GM21367 (cell line): ENCODE data around the gene CAST.
A peak's percentile ranks its signal among the peaks of the same experiment; 100 is the strongest.
"Not testable (repeated sequence)": the region's sequence is repeated elsewhere in the genome, so short reads cannot be mapped to it uniquely, and the experiment has no call there.

ENCODE experiments used
- ATAC-seq: cut with Tn5 transposase; IDR thresholded peaks from one replicate; pipeline ENCODE4 v1.9.1; 2021; ENCODE audit not compliant: unreplicated experiment

CAST gene, protein sequence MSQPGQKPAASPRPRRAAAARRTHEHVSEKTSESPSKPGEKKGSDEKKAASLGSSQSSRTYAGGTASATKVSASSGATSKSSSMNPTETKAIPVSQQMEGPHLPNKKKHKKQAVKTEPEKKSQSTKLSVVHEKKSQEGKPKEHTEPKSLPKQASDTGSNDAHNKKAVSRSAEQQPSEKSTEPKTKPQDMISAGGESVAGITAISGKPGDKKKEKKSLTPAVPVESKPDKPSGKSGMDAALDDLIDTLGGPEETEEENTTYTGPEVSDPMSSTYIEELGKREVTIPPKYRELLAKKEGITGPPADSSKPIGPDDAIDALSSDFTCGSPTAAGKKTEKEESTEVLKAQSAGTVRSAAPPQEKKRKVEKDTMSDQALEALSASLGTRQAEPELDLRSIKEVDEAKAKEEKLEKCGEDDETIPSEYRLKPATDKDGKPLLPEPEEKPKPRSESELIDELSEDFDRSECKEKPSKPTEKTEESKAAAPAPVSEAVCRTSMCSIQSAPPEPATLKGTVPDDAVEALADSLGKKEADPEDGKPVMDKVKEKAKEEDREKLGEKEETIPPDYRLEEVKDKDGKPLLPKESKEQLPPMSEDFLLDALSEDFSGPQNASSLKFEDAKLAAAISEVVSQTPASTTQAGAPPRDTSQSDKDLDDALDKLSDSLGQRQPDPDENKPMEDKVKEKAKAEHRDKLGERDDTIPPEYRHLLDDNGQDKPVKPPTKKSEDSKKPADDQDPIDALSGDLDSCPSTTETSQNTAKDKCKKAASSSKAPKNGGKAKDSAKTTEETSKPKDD

DNA sequence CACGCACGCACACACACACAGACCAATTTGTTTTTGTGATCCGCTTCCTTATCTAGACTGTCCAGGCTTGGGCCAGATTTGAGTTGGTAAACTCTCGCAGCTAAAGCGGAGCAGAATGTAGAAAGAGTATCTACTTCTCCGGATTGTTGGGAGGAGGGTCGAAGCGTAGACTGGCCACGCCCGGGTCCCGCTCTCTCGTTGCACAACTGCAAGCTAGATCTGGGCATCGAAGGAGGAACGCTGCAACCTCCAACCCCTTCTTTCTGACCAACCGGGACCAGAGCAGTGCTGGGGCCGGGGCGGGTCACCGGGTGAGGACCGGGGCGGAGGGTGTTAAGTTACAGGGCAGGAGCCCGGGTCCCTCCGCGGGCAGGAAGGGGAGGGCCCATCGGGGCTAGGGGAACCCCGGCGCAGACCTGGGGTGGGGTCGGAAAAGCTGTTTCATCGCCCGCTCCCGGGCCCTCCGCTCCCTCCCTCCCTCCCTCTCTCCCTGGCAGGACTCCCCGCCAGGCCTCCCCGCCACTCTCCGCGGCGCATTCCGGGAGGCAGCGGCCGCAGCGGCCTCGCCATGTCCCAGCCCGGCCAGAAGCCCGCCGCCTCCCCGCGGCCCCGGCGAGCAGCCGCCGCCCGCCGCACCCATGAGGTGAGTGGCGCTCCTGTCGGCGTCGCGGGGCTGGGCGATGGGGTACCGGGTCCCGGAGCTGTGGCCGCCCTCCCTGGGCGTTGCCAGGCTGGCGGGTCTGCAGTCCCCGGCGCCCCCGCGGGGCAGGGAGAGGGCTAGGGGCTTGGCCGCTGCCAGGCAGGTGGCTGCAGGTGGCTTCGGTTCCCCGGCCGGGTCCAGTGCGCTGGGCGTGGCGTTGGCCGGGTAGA is at the start of gene CAST:
TSS of gene CAST (plus strand) at position 522 of the 870 bp plus-strand sequence. CDS start at position 569, 47 bp downstream.
- peak; percentile 60 for ATAC-seq

DNA sequence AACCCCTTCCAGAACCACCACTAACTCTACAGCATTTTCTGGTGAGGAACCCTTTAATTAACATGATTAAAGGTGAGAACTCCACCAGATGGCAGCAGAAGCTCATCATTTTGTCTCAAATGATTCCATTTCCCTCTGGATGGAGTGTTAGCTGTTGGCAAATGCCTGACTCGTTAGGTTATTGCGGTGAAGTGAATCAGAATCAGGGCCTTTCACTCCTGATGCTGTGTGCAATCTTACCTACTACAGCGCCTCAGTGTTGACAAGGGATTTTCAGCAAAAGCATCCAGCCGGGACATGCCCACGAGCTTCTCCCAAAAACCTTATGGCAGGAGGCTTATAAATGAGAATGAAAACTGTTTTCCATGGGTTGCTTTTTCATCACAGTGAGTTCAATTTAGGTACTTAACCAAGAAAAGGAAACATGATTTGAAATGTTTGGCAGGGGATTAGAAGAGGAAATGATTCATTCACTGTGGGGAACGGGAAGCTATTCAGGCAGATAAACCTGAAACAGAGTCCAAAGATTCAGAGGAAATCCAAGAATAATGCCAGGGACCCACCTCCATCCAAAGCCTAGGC is 48.0 kb upstream of the CAST start:
- peak; percentile 50 for ATAC-seq

DNA sequence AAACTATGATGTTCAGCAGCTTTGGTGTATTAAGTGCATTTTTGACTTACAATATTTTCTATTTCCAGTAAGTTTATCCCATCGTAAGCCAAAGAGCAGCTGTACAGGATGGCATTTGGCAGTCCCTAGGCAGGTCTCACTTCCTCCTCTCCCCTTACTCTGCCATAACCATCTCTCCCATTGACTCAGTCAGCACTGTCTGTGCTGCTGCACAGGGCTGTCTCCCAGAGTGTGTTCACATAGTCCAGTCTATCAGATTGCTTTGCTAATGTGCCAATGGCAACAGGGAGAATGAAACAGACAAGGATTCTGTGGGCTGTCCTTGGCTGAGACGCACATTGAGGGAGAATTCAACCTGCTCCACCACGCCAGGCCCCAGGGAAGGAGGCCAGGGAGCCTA is 47.0 kb upstream of the CAST start:
- no peak for ATAC-seq

DNA sequence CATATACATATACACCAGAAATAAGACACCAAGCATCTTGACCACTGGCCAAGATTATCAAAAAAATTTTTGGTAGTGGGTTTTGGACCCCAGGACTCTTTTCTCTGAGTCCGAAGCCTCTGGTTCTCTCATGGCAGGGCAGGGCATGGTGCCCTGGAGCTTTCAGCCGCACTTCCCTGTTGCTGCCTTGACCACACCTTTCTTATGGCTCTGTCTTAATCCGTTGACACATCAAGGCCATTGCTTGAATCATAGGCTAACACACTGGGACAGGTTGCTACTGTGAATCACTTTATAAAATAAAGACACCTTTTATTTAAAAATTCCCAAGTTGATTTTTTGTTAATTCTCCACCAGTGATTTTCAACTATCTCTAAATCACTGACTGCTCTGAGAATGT is 45.4 kb upstream of the CAST start:
- ATAC-seq = no peak

DNA sequence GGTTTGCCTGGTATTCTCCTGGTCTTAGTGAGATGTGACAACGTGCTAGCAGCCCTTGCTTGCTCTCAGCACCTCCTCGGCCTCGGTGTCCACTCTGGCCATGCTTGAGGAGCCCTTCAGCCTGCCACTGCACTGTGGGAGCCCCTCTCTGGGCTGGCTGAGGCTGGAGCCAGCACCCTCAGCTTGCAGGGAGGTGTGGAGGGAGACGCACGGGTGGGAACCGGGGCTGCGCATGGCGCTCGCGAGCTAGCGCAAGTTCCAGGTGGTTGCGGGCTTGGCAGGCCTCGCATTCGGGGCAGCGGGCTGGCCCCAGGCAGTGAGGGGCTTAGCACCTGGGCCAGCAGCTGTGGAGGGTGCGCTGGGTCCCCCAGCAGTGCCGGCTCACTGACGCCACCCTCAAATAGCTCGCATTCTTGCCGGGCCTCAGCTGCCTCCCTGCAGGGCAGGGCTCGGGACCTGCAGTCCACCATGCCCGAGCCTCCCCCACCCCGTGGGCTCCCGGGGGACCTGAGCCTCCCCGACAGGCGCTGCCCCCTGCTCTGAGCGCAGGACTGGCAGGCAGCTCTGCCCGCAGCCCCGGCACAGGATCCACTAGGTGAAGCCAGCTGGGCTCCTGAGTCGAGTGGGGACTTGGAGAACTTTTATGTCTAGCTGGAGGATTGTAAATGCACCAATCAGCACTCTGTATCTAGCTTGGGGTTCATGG is 43.7 kb upstream of the CAST start:
- not testable (repeated sequence) for ATAC-seq

DNA sequence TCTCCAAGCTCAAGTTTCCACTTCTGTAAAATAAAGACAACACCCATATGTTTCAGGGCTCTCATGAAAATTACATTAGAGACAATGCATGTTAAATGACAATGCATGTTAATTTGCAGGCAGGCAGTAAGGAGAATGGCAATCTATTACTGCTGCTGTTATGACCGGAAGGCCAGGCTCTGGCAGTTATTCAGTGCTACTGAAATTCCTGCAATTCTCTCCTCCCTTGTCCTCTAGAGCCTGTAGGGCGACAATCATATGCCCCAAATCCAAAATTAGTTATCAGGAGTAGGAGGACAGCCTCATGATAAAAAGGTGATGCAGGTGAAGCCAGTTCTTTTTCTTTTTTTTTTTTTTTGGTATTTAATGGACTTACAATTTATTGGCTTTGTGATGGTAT is 42.2 kb upstream of the CAST start:
- ATAC-seq = no peak

DNA sequence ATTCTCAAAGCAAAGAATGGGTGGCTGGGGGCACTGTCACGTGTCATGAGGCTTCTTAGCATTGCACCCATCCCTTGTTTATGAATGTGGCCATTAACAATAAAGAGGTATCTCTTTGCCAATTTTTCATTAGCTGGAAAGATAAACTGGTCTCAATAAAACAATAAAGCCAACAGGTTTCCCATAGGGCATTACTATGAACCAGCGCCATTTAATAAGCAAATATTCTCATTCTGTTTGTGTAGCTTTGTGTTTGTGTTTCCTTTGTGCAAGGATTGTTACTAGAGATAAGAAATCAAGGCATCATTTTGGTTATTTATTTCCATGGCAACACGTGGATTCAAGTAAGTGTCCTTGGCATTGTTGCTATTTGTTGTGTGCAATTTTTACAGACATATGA is 37.6 kb upstream of the CAST start:
- no peak for ATAC-seq

DNA sequence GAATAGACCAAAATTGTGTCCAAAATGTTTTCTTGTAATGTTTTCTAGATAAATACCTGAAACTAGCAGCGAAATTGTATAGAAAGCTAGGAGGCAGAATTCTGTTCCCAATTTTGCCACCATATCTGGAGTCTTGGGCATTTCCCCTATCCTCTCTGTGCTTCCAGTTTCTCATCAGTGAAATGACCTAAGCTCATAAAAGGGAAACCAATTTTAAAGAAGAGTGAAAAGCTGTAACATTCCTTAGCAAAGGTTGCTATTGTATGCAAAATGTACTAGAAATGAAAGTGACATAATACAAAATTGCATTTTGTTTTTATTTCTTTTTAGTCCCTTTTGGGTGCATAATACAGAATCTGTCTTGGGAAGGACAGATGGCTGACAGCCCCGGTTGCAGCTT is 36.8 kb upstream of the CAST start:
- ATAC-seq = no peak

DNA sequence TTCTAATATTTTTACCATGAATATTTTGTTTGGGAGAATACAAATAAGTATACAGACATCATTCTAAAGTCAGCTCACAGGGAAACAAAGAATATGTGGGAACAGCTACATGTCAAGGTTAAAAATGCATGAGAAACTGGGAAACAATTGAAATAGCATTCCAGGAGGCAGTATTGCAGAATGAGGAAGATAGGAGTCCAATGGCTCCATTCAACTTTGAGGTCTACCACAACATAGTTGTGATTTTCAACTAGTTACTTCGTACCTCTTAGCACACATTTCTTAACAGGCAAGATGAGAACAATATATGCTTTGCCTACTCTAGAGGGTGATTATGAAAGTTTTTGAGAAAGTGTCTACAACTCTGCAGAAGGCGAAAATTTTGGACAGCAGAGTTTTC is 35.2 kb upstream of the CAST start:
- no peak for ATAC-seq

DNA sequence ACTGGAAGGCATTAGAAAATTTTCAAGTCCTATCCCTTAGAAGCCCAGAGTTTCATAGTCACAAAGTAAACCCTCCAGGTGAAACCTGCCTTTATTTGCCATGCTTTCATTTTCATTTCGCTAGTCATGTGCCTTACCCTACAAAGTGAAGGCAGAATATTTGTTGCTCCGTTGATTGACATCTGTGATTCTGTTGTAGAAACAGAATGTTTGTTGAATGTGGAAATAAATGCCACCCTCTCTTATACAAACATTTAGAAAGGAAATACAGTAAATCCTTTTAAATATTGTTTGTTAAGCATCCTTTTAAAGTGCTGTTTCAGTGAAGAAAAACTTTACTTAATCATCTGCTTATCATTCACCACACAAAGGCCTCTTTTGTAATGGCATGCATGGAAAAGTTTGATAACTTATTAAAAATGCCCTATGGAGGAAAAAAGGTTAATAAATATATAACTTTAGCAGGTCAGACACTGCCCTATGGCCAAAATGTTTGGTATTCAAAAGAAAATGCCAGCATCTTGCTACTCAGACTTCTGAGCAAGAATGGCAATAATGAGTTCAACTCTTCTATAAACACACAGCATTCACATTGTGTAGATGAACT is 34.3 kb upstream of the CAST start:
- no peak for ATAC-seq

DNA sequence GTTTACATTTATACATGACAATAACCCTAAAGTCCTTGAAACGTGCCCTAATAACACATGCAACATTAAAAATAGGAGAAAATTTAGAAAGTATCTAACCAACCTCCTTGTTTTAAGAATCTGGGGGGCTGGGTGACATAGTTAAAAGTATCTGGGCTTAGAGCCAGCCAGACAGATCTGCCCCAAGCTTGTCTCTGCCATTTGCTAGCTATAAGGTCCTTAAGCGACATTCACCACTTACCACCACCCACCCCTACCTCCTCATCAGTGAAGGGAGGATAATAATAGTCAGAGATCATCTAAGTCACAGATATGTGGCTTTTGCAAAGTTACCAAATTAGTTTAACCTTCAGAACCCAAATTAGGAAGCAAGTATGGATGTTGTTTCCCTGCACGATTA is 33.8 kb upstream of the CAST start:
- ATAC-seq = no peak

DNA sequence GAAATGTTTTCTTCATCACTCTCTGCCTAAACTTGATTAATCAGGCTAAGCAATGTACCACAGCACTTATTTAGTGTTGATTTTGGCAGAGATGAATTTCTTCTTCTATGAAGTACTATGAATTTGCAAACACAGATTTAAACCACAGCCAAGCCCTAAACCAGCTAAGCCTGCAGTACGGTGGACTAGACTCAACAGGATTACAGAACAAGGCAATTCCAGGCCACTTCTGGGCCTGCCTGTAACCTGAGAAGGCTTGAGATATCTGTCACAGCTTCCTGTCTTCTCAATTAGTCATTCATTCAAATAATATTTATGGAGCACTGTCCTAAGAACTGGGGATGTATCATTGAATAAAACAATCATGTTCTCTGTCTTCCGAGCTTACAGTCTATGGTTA is 32.4 kb upstream of the CAST start:
- no peak for ATAC-seq

DNA sequence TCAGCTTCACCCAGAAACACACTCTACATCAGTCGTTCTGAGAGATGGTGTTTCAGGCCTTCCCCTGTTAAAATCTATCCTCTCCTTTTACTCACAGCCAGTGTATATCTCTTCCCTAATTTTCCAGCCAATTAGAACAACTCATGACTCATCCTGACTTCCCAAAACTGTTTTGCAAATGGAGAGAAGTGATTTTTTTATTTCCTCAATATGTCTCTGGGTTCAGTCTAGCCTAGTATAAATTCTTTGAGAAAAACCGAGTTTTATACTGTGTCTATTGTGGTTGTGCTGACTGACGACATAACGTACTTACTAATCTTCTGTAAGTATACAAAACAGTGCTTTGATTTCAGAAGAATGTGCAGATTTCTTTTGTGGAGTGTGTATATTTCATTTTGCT is 28.4 kb upstream of the CAST start:
- no peak for ATAC-seq

DNA sequence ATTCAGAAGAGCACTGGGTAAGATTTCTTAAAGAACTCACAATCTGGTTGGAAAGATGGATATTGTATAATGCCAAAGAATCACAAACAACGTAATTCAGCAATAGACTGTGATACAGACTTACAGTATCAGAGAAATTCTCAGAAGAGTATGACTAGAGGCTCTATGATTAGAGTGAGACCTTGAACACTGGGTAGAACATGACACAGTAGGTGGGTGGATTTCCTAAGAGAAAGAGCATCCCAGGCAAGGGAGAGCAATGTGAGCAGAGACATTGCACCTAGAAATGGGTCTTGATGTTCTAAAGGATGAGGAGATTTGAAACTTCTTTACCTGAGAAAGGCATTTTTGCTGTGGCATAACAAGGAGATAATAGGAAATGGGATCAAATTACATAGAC is 27.3 kb upstream of the CAST start:
- no peak for ATAC-seq

DNA sequence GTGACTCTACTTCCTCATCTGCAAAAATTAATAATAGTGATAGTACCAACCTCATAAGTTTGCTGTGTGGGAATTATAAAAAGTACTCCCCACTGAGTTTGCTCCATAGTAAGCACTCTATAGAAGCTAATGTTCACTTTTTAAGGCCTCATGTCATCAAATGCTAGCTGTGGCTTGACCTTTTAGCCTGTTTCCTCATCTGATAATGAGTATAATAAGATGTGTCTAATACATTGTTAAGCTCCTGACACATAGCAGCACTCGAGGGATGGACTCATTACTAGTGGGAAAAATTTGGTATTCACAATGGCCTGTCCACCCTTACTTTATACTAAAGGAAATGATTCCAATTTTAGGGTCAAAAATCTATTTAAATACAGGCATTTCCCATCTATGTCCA is 26.1 kb upstream of the CAST start:
- ATAC-seq = no peak

DNA sequence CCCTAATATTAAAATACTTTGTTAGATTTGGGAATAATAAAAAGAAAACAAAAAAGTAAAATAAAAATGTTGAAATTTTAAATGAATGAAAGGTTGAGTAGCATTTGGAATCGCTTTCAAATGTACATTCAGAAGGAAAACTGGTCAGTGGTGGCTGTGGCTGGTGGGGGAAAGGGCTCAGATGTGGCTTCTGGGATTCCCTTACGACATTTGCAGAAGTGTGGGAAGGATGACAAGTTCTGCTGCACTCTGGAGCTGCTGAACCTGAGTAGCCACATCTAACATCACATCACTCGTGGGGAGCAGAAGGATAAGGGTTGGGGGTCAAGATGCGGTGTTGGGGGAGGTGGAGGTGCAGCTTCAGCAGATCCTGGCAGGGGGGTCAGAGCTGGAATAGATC is 25.6 kb upstream of the CAST start:
- no peak for ATAC-seq

DNA sequence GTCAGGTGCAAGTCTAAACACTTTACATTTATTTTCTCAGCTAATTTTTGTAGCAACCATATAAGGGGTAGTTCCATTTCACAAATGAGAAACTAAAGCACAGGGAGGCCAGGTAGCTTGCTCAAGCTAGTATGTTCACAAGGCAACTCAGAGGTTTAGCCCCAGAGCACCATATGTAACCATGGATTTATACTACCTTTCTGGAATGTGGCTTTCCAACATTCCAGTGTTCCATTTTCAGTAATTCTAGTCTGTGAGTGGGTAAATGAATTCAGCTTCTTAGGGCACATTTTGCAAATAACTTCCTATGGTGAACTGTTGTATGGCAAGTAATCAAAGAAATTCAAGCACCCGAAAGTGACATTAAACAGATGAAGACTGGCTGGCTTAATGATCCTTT is 25.0 kb upstream of the CAST start:
- no peak for ATAC-seq

DNA sequence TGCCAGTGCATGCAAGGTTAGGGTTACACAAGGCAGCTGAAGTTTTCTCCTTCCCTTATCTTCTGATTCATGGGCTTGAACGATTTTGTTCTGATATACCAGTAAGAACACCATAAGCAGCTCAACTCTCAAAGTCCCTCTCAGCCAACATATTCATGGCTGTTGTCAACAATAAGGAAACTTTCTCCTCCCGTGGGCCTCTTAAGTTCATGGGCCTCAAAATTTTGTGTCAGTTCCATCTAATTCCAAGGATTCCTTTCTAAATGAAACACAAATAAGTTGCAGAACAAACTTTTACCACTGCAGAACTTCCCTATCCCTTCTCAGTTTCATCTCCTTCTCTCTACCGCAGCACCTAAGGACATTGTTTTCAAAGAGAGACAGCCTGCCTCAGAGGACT is 23.6 kb upstream of the CAST start:
- ATAC-seq = no peak

DNA sequence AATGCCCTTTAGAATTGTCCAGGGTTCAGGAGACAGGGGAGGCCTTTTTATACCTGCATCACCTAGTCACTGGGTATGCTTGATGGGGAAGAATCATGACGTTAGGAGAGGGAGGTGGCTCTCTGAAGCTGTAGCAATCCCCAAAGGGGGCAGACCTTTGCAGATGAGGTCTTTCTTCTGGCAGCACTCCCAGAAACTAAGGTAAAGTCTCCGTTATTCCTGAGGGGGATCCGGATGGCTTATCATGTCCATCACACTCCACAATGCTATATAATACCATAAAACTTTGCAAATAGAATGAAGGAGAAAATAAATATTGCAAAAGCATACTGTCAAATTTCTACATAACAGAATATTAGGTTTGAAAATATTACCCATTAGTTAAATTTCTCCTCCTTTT is 21.5 kb upstream of the CAST start:
- ATAC-seq = no peak
